ENCODE data around the gene TUBB2B. TPM values are rescaled to one million over a fixed set of nuclear protein-coding genes. Genes with fewer than 3 reads are reported as not detected.

TUBB2B gene
- total and polyA plus RNA-seq, 2 donors (not counting 3 experiments of a cell fraction or from before 2014, with no cell fraction given): 5.1 to 8.3 TPM

DNA sequence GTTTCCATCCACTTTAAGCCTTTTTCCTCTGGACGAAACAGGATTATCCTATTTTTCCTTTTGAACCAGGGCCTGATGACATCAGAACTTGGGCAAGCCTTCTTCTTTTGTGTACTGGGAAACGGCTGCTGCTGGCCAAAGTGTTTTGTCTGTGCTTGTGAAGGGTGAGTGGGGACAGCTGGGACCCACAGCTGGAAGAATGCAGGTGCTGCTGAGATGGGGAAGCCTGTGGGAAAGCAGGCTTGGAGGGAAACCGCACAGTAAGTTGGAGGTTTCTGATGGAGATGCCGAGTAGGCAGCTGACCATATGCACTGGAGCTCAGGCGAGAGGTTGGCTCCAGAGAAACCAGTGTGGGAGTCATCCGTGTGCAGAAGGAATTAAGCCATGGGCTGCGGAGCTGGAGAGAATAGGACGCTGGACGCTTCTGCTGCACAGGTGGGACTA lies 22.8 kb upstream of the TUBB2B start:
- no peaks in the 10 kb centered on the region for H3K79me2 ChIP-seq (ENCODE audit: control insufficient read depth, insufficient read depth, low read length)
- H3K9ac ChIP-seq (replicated peaks; ENCODE audit: extremely low read depth, insufficient read depth, low read length): no peak overlapping the region
- intact Hi-C loops (cut with micrococcal nuclease): no loop called here
- no peak overlapping the region for H3K27ac ChIP-seq (ENCODE audit: insufficient read depth, low read depth, low read length)
- POLR2A ChIA-PET: no interaction called here
- no peaks in the 10 kb centered on the region for H3K4me1 ChIP-seq (ENCODE audit: control insufficient read depth, extremely low read depth, insufficient read depth, low read length)
- TF ChIP-seq POLR2A (IDR thresholded peaks at IDR 0.05; ENCODE audit: low read depth, low read length) (no peak), POLR2AphosphoS5 (IDR thresholded peaks at IDR 0.05; ENCODE audit: insufficient read depth, low read depth, low read length) (no peak), CTCF (IDR thresholded peaks at IDR 0.05; ENCODE audit: extremely low read depth in 1 of 2, insufficient read depth in 1 of 2, low read depth in 1 of 2, low read length in 2 of 2) (no peak), MAX (IDR thresholded peaks at IDR 0.05; ENCODE audit: insufficient read depth, insufficient read length) (no peak), MYC (IDR thresholded peaks at IDR 0.05; ENCODE audit: low read depth, low read length) (no peak), FOS (IDR thresholded peaks at IDR 0.05; ENCODE audit: borderline replicate concordance, insufficient read depth, low read length) (no peak), GATA2 (IDR thresholded peaks at IDR 0.05; ENCODE audit: insufficient read depth, insufficient read length, low read depth, low read length) (no peak), EZH2 (IDR thresholded peaks at IDR 0.05; ENCODE audit: borderline replicate concordance, low read depth, low read length, severe bottlenecking) (no peak)
- no peaks in the 10 kb centered on the region for H3K9me3 ChIP-seq (replicated peaks; ENCODE audit: control insufficient read depth, insufficient read depth, low read length)
- no peak overlapping the region for H3K4me2 ChIP-seq (ENCODE audit: insufficient read depth, low read length)
- FAIRE-seq: no peak
- DNase-seq (ENCODE audit: low read depth, low spot score): no peak
- H3K4me3 ChIP-seq (replicated peaks in 1 of 3; ENCODE audit: insufficient read depth in 1 of 3, low read depth in 1 of 3, low read length in 3 of 3): no peak overlapping the region
- H3K36me3 ChIP-seq (ENCODE audit: control insufficient read depth in 2 of 2, extremely low read depth in 1 of 2, insufficient read depth in 2 of 2, low read length in 2 of 2): no peaks in the 10 kb centered on the region
- H3K9me1 ChIP-seq (replicated peaks; ENCODE audit: control insufficient read depth, extremely low read depth, insufficient read depth, low read length): no peaks in the 10 kb centered on the region
- peaks cover 11 to 12% of the 10 kb centered on the region in 2 experiments for H3K27me3 ChIP-seq (ENCODE audit: control insufficient read depth in 2 of 2, insufficient read depth in 2 of 2, low read length in 2 of 2)
- H2AFZ ChIP-seq (ENCODE audit: low read depth, low read length): no peak overlapping the region
- CTCF ChIA-PET: interaction anchor here (1.6 to 5.3 kb wide), 10 partner anchors 12 to 124 kb away, joined by 3 to 121 read pairs (median 8); no protein-coding TSS in a partner anchor
- BruUV-seq (replicated peaks): no TSS peak
- no peaks in the 10 kb centered on the region for H4K20me1 ChIP-seq (replicated peaks; ENCODE audit: control insufficient read depth, extremely low read depth, insufficient read depth, low read length)
- dilution Hi-C loops (cut with MboI; ENCODE audit: extremely low pct_ligation_motif_present, low sequenced_read_pairs): no loop called here
